OCI-LY7 (cell line): ENCODE results near the gene EML6.

Source experiments
- EZH2phosphoT487 ChIP-seq: fragments of 200-600 bp; sonication (generic); IDR thresholded peaks from 2 replicates; pipeline ENCODE4 v1.6.1; 2018; ENCODE audit warnings: low read depth, borderline replicate concordance, mild to moderate bottlenecking, mixed run types, antibody characterized with exemption, low read length, moderate library complexity, mixed read lengths
- TF ChIP-seq, protein P1 (sequence below): fragments of 200-600 bp; sonication (generic); conservative IDR thresholded peaks from 2 replicates; pipeline ENCODE4 v1.5.1; 2014; ENCODE audit warnings: mild to moderate bottlenecking, antibody characterized with exemption, low read length, moderate library complexity, mixed read lengths

DNA sequence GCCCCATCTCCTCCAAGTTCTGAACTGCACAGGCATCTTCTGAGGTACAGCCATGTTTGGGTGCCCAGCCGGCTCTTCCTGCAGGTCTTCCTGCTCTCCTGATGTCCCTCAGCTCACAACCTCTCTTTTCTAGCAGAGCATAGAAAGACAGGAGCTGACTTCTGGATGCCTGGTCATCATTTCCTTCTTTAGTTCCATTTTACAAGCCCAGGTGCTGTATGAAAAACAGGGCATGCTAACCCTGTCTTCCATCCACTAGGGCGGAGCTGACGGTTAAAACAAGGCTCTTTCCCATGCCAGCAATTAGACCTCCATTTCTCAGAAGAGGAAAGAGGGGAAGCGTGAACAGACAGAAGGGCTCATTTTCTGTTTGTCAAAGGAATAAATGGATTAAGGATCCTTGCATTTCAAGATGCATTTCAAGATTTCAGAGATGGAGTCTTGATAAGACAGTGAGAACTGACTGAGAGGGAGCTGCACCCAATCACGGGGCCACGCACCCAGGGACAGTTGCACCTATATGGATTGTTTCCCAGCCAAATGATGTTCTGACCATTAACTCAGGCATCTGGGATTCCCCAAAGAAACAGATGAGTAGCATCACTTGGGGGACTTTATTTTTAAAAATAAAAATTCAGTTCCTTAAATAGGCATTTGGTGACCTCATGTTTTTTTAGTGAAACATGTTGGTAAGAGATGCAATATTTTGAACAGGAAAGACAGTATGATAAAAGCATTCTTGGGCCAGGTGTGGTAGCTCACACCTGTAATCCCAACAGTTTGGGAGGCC, 45.8 kb upstream of the EML6 start:
- TF ChIP-seq, protein P1, sequence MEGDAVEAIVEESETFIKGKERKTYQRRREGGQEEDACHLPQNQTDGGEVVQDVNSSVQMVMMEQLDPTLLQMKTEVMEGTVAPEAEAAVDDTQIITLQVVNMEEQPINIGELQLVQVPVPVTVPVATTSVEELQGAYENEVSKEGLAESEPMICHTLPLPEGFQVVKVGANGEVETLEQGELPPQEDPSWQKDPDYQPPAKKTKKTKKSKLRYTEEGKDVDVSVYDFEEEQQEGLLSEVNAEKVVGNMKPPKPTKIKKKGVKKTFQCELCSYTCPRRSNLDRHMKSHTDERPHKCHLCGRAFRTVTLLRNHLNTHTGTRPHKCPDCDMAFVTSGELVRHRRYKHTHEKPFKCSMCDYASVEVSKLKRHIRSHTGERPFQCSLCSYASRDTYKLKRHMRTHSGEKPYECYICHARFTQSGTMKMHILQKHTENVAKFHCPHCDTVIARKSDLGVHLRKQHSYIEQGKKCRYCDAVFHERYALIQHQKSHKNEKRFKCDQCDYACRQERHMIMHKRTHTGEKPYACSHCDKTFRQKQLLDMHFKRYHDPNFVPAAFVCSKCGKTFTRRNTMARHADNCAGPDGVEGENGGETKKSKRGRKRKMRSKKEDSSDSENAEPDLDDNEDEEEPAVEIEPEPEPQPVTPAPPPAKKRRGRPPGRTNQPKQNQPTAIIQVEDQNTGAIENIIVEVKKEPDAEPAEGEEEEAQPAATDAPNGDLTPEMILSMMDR, result peak; percentile 42
- no peak for TF ChIP-seq EZH2phosphoT487
